RWPE1 (cell line): Measurements from ENCODE around the gene SETBP1.

Source experiments
- CTCF ChIA-PET: fragments of 350-600 bp; sonication (Branson Sonifier 250); formaldehyde crosslinking; extraction: SDS; loops from one replicate; lab custom pipeline; 2021; lab: Yijun Ruan, JAX
- POLR2A ChIA-PET: fragments of 400-600 bp; formaldehyde crosslinking; extraction: SDS; loops from one replicate; lab custom pipeline; 2020; ENCODE audit warnings: antibody characterized with exemption; ENCODE audit not compliant: low non-redundant PET; lab: Yijun Ruan, JAX
- DNase-seq: peaks from one replicate; pipeline ENCODE4 v3.0.0; 2012; ENCODE audit warnings: low spot score
- H3K27ac ChIP-seq: fragments of 450-650 bp; 2 replicates; pipeline ENCODE4 v1.5.1; 2017
- TF ChIP-seq, protein P1 (sequence below): fragments of 450-650 bp; conservative IDR thresholded peaks from 2 replicates; pipeline ENCODE4 v1.5.1; 2017; ENCODE audit warnings: low read depth, mild to moderate bottlenecking

Gene SETBP1

DNA sequence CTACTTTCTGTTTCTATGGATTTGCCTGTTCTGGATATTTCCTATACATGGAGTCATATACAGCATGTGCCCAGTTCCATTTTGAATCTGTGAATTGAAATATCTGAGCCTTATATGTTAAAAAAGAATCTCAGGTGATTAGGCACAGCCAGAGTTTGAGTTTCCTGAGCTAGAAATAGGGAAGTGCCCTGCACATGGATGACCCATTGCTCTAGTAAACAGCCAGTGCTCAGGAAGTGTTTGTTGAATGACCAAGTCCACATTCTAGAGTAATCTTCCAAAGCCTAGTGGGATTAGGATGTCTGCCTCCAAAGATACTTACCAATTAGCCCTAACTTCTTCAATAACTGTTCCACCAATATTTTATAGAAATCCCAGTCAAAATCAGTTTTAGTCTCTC lies 165.8 kb downstream of the SETBP1 start:
- TF ChIP-seq, protein P1, sequence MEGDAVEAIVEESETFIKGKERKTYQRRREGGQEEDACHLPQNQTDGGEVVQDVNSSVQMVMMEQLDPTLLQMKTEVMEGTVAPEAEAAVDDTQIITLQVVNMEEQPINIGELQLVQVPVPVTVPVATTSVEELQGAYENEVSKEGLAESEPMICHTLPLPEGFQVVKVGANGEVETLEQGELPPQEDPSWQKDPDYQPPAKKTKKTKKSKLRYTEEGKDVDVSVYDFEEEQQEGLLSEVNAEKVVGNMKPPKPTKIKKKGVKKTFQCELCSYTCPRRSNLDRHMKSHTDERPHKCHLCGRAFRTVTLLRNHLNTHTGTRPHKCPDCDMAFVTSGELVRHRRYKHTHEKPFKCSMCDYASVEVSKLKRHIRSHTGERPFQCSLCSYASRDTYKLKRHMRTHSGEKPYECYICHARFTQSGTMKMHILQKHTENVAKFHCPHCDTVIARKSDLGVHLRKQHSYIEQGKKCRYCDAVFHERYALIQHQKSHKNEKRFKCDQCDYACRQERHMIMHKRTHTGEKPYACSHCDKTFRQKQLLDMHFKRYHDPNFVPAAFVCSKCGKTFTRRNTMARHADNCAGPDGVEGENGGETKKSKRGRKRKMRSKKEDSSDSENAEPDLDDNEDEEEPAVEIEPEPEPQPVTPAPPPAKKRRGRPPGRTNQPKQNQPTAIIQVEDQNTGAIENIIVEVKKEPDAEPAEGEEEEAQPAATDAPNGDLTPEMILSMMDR, result no peak
- no peak for DNase-seq
- ChIA-PET CTCF (no interaction called here), POLR2A (no interaction called here)
- no peak overlapping the region for H3K27ac ChIP-seq

DNA sequence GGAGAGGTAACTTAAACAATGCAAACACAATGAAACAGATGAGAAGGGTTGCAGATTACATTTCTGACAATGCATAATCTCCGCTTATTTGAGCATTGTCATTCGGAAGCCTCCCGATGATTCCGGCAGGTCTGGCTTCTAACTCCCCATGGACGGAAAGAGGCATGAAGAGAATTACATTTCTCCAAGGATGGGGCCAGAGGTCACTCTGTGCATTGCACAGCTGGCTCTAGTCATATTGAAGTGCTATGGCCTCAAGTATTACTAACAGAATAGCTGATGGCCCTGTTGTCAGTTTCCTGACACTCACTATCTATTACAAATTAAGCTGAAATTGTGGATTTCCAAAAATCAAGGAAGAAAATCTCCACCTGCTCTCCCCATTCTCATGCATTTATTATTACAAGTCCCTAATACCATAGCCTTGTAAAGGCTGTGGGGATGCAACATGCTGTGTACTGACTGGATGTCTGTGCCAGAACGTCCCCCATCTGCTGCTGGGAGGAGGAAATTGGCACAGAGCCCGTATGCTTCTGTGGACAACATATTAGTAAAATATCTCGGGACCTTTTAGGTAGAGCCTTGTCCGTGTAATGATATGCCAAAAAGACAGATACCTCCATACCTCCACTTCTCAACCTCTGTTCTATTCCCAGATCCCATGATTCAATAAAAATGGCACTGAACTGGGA lies 168.1 kb downstream of the SETBP1 start:
- ChIA-PET POLR2A (no interaction called here), CTCF (no interaction called here)
- TF ChIP-seq, protein P1, result no peak
- no peak overlapping the region for H3K27ac ChIP-seq
- DNase-seq, result no peak

DNA sequence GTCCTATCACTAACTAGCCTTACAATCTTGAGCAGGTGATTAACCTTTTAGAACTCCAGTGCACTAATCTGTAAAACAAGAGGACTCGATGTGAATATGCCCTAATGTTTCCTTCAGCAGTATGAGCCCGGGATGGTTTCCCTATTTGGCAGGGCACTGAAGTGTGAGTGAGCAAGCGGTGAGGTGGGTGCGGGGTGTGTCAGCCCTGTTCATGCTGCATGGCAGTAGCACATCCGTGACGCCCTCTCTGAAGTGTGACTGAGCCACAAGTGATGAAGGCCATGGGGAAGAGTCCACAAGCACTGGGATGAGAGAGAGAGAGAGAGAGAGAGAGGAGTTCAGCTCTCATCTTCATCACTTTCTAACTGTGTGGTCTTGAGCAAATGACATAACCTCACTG lies 168.7 kb downstream of the SETBP1 start:
- POLR2A ChIA-PET, result no interaction called here
- TF ChIP-seq, protein P1, result no peak
- CTCF ChIA-PET, result no interaction called here
- H3K27ac ChIP-seq, result no peak overlapping the region
- no peak for DNase-seq

DNA sequence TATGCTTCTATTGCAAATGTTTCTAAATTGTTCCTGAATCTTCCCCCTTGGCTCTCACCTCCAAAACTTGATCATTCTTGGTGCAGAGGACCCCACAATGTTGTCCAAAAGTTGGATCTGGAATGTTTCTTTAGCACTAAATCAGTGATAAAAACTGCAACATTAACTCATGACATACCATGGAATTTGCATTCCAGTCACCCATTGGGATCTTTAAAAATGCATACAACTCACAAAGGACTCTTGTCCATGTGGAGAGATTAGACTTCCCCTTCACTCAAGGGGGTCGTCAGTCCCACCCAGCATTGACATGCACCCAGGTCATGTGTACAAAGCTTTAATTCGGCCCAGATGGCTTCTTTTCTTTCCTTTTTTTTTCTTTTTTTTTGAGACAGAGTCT lies 169.3 kb downstream of the SETBP1 start:
- ChIA-PET POLR2A (no interaction called here), CTCF (no interaction called here)
- TF ChIP-seq, protein P1, result no peak
- H3K27ac ChIP-seq, result no peak overlapping the region
- DNase-seq, result no peak

DNA sequence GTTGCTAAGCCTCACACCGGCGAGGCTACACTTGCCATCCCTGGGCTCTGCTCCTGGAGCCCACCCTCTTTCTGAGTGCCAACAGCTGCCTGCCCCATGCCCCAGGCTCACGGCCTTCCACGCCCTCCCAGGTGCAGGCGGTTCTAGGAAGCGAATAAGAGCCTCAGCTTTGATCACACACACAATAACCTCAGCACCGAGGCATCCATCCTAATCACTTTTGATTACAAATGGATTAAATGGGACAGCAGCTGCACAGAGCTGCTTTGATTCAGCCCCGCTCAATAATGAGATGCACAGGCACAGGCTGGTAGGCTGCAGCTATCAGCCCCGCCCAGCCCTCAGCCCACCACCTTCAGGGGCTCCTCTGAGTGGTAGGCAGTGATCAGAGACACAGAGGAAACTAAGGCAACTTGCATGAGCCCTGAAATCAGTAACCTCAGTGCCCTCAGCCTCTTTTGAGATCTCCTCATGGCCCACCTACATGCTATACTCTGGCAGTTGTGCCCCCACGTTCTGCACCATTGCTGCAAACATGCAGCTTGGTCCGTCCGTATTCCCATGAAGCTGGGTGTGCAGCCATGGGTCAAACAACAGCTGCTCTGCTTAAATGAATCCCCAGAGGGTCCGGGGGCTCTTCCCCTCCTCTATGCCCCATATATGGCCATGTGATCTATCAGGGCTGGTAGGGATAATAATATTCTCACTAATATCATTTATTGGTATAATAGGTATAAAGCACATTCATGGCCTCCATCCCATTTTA lies 171.4 kb downstream of the SETBP1 start:
- no peak for DNase-seq
- POLR2A ChIA-PET, result no interaction called here
- CTCF ChIA-PET, result no interaction called here
- H3K27ac ChIP-seq, result no peak overlapping the region
- TF ChIP-seq, protein P1, result no peak

DNA sequence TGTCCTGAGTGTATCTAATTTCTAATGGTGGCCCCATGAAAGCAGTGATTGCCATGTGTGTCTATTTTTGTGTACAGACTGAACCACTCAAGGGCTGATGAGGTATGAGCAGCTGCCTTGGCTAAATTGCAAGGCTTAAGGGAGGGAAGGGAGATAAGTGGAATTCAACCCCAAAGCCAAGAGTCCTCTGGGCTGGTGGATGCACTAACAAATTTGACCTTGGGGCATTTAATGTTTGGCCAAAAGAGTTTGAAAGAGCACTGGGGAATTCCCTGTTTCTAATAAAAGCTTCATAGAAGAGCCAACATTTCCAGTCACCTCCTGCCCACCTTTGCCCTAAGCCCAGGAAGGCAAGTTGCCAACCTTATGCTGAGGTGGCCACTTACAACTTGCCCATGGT lies 172.1 kb downstream of the SETBP1 start:
- H3K27ac ChIP-seq, result no peak overlapping the region
- ChIA-PET CTCF (no interaction called here), POLR2A (no interaction called here)
- DNase-seq, result no peak
- TF ChIP-seq, protein P1, result no peak
